GM21576 (cell line): ENCODE data around the gene CAMSAP1.

ENCODE experiments used
- ATAC-seq: cut with Tn5 transposase; IDR thresholded peaks from one replicate; pipeline ENCODE4 v1.9.1; 2021; ENCODE audit warnings: mild to moderate bottlenecking, moderate library complexity; ENCODE audit not compliant: unreplicated experiment

CAMSAP1 gene

GRCh38 chr9:135796784-135797485, 110.4 kb downstream of the CAMSAP1 start:
- no peak for ATAC-seq

- ATAC-seq: no peak
These were observed 112.0 kb downstream of the CAMSAP1 start for GRCh38 chr9:135795391-135795790.

GRCh38 chr9:135794361-135794885, 112.9 kb downstream of the CAMSAP1 start:
- no peak for ATAC-seq

GRCh38 chr9:135794057-135794335, 113.3 kb downstream of the CAMSAP1 start:
- no peak for ATAC-seq

GRCh38 chr9:135793221-135794056, 113.9 kb downstream of the CAMSAP1 start:
- ATAC-seq: no peak

- ATAC-seq: no peak
These were observed 114.8 kb downstream of the CAMSAP1 start for GRCh38 chr9:135792268-135793128.

- ATAC-seq: no peak
These were observed 115.7 kb downstream of the CAMSAP1 start for GRCh38 chr9:135791431-135792267.

GRCh38 chr9:135790850-135791249, 116.5 kb downstream of the CAMSAP1 start:
- ATAC-seq: no peak

- ATAC-seq: no peak
These were observed 117.0 kb downstream of the CAMSAP1 start for GRCh38 chr9:135790356-135790755.

- no peak for ATAC-seq
These were observed 117.5 kb downstream of the CAMSAP1 start for GRCh38 chr9:135789838-135790291.

- no peak for ATAC-seq
These were observed 118.6 kb downstream of the CAMSAP1 start for GRCh38 chr9:135788576-135789300.

GRCh38 chr9:135787776-135788575, 119.4 kb downstream of the CAMSAP1 start:
- ATAC-seq: no peak

- ATAC-seq: no peak
These were observed 120.0 kb downstream of the CAMSAP1 start for GRCh38 chr9:135787317-135787716.

GRCh38 chr9:135786146-135786690, 121.1 kb downstream of the CAMSAP1 start:
- no peak for ATAC-seq

- no peak for ATAC-seq
These were observed 122.3 kb downstream of the CAMSAP1 start for GRCh38 chr9:135785013-135785575.

- ATAC-seq: no peak
These were observed 123.7 kb downstream of the CAMSAP1 start for GRCh38 chr9:135783540-135784245.

GRCh38 chr9:135782946-135783345, 124.4 kb downstream of the CAMSAP1 start:
- ATAC-seq: no peak

- ATAC-seq: no peak
These were observed 126.7 kb downstream of the CAMSAP1 start for GRCh38 chr9:135780626-135781025.
